Dedifferentiated amniotic fluid mesenchymal stem cell (primary cell): Measurements from ENCODE around the gene CMTM7.

Experiments
- DNase-seq: peaks from one replicate; pipeline ENCODE4 v3.0.0-alpha.2; 2016; ENCODE audit errors: extremely low spot score

Gene CMTM7

GRCh38 chr3:32391643-32392535, at the start of gene CMTM7:
Gene CMTM7 (plus strand): TSS chr3:32391853. CDS start chr3:32391907, 54 bp downstream.
- no peak for DNase-seq

- DNase-seq, result no peak
These were observed 44.1 kb upstream of the CMTM7 start for GRCh38 chr3:32347343-32348125.

- DNase-seq, result no peak
These were observed 42.5 kb upstream of the CMTM7 start for GRCh38 chr3:32349184-32349583.

GRCh38 chr3:32352563-32352962, 39.1 kb upstream of the CMTM7 start:
- DNase-seq, result no peak

GRCh38 chr3:32353351-32353750, 38.3 kb upstream of the CMTM7 start:
- no peak for DNase-seq

GRCh38 chr3:32354362-32354778, 37.3 kb upstream of the CMTM7 start:
- DNase-seq, result no peak

GRCh38 chr3:32355751-32356291, 35.8 kb upstream of the CMTM7 start:
- no peak for DNase-seq

- no peak for DNase-seq
These were observed 31.7 kb upstream of the CMTM7 start for GRCh38 chr3:32359766-32360492.

GRCh38 chr3:32360493-32360827, 31.2 kb upstream of the CMTM7 start:
- DNase-seq, result no peak

- DNase-seq, result no peak
These were observed 24.8 kb upstream of the CMTM7 start for GRCh38 chr3:32366638-32367397.

- DNase-seq, result no peak
These were observed 24.2 kb upstream of the CMTM7 start for GRCh38 chr3:32367442-32367841.

GRCh38 chr3:32371461-32372212, 20.0 kb upstream of the CMTM7 start:
- no peak for DNase-seq

GRCh38 chr3:32372213-32372490, 19.5 kb upstream of the CMTM7 start:
- no peak for DNase-seq

GRCh38 chr3:32373276-32373675, 18.4 kb upstream of the CMTM7 start:
- no peak for DNase-seq

GRCh38 chr3:32373844-32374243, 17.8 kb upstream of the CMTM7 start:
- no peak for DNase-seq

GRCh38 chr3:32374788-32375595, 16.7 kb upstream of the CMTM7 start:
- DNase-seq, result peak; percentile 81

- no peak for DNase-seq
These were observed 16.1 kb upstream of the CMTM7 start for GRCh38 chr3:32375596-32375930.

GRCh38 chr3:32376115-32376514, 15.5 kb upstream of the CMTM7 start:
- no peak for DNase-seq

- DNase-seq, result no peak
These were observed 11.7 kb upstream of the CMTM7 start for GRCh38 chr3:32379831-32380500.

- DNase-seq, result no peak
These were observed 9.7 kb upstream of the CMTM7 start for GRCh38 chr3:32381922-32382321.
